ENCODE data around the gene TIAM2.
"Not testable (repeated sequence)": the region's sequence is repeated elsewhere in the genome, so short reads cannot be mapped to it uniquely, and the experiment has no call there.

The TIAM2 gene

DNA sequence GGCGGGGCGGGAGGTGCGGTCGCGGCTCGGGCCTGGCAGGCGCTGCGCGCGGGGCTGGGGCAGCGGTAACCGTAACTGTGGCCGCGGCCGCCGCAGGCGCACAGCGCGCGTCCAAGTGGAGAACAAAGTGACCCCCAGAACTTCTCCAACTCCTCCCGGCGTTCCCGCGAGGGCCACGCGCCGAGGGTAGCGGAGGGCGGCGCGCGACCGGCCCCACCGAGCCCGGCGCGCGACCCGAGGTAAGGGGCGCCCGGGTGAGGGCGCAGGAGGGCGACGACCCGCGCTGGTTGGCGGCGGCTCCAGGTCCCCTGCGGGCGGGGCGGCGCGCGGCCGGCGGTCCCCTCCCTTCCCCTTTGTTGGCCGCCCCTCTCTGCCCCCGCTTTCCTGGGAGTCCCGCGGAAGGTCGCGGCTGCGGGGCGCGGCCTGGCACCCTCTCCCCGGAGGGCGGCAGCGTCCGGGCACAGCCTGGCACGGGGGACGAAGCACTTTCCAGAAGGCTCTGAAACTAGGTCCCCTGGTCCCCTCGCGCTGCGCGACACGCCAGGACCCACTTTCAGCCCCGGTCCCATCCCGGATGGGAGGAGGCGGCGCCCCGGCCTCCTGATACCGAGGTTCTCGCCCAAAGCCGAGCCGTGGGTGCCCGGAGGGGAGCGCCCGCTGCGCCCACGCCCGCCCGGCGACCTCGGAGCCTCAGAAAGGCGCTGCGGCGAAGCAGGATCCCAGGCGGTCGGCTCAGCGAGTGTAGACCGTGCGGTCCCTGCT is at the start of gene TIAM2:
Gene TIAM2 (plus strand): TSS at position 62 of the 762 bp plus-strand sequence. CDS start 133,909 bp downstream, outside the sequence.
- no peak for DNase-seq (ENCODE audit: low read depth in 2 of 2, low spot score in 1 of 2)

- DNase-seq (ENCODE audit: low read depth in 2 of 2, low spot score in 1 of 2), result no peak
These were observed 44.2 kb upstream of the TIAM2 start for GRCh38 chr6:154950979-154951344.

DNA sequence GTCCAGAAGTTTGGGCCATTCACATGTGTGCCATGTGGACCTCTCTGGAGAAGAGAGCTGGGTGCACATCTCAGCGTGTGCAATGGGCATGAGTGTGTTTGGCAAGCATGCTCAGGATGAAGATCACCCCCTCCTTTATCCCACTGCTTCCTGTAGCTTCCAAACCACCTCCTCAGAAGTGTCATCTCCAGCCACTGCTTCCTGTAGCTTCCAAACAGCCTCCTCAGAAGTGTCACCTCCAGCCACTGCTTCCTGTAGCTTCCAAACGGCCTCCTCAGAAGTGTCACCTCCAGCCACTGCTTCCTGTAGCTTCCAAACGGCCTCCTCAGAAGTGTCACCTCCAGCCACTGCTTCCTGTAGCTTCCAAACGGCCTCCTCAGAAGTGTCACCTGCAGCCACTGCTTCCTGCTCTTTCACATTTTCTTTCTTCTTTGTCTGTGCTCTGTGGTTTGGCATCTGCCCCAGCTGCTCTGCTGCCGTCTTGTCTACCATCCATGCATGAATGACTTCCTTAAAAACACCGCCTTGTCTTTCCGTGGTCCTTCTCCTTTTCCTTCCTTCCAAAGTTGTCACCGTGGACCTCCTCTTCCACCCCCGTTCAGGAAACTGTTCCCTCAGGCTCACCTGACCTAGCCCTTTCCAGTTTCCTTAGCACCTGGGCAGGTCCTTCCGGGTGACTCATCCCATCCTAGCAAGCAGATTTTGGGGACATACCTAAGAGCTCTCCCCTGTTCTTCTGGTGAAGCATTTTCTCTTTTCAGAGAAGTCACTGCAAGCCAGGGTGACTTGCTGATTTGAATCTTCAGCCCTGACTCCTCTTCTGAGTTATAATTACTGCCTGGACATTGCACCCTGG is 43.5 kb upstream of the TIAM2 start:
- no peak for DNase-seq (ENCODE audit: low read depth in 2 of 2, low spot score in 1 of 2)

GRCh38 chr6:154953644-154954043 is 41.5 kb upstream of the TIAM2 start:
- DNase-seq (ENCODE audit: low read depth in 2 of 2, low spot score in 1 of 2), result no peak

GRCh38 chr6:154954347-154954746 is 40.8 kb upstream of the TIAM2 start:
- DNase-seq (ENCODE audit: low read depth in 2 of 2, low spot score in 1 of 2), result no peak

DNA sequence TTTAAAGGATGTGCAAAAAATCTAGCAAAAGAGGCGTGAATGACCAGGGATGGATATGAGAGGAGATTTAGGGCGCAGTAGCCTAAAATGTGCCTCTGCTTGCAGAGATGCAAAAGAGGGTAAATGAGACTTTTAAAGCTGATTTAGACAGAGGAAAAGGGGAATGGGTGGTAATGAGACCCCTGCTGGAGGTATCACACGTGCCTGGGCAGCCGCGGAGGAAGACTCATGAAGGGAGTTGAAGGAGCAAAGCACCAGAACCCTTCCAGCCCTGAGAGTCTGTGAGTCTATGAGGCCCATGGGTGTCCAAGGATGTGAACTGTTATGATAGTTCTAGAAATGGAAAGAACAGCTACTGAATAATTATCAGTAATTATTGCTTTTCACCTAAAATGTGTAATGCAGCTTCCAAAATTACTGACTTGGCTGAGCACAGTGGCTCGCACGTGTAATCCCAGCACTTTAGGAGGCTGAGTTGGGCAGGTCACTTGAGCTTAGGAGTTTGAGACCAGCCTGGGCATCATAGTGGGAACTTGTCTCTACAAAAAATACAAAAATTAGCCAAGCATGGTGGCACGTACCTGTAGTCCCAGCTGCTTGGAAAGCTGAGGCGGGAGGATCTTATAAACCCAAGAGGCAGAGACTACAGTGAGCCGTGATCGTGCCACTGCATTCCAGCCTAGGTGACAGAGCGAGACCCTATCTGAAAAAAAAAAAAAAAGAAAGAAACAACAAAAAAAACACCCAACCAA is 38.2 kb upstream of the TIAM2 start:
- no peak for DNase-seq (ENCODE audit: low read depth in 2 of 2, low spot score in 1 of 2)

DNA sequence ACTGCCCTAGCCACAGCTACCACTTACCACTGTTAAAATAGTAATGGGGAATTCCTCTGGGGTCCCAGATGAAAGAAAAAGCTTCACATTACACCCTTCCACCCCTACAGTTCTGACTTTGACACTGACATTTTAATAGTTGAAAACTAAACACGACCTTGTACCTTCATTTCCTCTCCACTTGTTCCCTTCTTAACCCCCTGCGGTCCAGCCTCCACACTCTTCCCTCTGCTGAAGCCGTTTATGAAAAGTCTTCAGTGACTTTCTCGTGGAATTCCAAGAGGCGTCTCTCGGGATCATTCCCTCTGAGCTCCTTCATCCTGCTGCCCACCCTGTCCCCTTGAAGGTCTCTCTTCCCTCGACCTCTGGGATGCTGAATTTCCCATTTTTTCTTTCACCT is 36.6 kb upstream of the TIAM2 start:
- no peak for DNase-seq (ENCODE audit: low read depth in 2 of 2, low spot score in 1 of 2)

DNA sequence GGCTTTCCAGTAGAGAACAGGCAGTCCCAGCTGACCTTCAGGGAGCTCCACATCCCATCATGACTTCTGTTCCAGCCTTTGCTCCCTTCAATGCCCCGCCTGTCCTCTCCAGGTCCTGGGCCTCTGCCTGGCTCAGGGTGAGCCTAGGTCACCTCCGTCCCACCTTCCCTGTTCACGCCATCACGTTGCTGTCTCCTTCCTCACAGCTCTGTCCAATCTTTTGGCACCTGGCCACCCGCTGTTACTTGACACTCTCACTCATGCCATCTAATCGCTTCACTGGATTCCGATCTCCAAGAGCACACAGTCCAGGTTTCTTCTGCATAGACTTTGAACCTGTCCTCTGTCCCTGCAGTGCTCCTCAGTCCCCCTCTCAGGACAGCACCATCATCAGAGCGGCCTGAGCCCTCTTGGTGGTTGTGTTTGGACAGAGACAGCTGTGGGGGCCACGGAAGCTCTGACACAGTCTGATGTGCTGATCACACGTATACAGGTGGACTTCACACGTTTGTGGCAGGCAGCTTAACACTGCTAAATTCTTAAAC is 34.7 kb upstream of the TIAM2 start:
- DNase-seq (ENCODE audit: low read depth in 2 of 2, low spot score in 1 of 2), result no peak

DNA sequence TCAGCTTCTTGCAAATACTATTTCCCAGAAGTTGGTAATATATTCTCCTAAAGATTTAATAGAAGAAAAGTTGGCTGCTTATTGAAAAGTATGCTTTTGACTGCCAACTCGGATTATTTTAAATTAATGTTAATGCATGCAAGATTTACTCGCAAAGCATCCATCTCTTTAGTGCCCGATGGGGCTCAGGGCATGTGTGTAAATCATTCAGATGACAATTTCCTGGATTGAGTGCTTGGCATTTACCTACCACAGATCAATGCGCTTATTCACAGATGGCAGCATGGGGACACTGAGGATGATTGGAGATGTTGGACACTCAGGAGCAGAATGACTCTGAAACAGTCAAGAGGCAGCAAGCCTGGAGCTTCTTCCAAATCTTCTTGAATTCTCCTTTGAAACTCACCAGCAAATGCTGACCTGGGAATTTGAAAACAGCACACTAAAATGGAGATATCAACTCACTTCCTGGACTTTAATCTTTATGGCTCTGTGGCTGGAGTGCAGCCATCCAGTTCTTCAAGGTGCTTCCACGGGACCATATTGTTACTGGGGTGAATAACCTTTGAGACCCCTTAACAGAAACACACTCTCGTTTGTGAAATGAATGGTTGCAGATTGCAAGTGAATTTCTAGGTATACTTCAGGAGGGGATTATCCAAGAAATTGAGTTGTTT is 34.1 kb upstream of the TIAM2 start:
- no peak for DNase-seq (ENCODE audit: low read depth in 2 of 2, low spot score in 1 of 2)

DNA sequence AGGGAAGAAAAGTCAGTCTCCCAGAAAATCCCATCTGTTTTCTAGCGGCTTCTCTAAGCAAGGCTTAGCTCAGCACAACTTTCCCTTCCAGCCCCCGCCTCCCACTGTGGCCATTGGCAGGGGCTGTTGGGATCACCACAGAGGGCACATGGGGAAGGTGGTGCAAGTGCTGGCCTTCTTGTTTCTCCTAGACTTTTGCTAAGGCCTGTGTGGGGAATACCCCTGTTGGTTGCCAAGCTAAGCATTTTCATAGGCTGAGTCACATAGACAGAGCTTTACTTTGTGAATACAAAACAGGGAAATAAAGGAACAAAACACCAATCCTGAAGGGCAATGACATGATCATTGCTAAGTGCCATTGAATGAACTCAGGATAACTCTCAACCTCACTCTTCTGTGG is 32.4 kb upstream of the TIAM2 start:
- DNase-seq (ENCODE audit: low read depth in 2 of 2, low spot score in 1 of 2), result no peak

DNA sequence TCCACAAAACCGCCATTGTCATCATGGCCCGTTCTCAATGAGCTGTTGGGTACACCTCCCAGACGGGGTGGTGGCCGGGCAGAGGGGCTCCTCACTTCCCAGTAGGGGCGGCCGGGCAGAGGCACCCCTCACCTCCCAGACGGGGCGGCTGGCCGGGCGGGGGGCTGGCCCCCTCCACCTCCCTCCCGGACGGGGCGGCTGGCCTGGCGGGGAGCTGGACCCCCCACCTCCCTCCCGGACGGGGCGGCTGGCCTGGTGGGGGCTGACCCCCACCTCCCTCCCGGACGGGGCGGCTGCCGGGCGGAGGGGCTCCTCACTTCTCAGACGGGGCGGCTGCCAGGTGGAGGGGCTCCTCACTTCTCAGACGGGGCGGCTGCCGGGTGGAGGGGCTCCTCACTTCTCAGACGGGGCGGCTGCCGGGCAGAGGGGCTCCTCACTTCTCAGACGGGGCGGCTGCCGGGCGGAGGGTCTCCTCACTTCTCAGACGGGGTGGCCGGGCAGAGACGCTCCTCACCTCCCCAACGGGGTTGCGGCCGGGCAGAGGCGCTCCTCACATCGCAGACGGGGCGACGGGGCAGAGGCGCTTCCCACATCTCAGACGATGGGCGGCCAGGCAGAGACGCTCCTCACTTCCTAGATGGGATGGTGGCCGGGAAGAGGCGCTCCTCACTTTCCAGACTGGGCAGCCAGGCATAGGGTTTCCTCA is 28.9 kb upstream of the TIAM2 start:
- not testable (repeated sequence) for DNase-seq (ENCODE audit: low read depth in 2 of 2, low spot score in 1 of 2)

DNA sequence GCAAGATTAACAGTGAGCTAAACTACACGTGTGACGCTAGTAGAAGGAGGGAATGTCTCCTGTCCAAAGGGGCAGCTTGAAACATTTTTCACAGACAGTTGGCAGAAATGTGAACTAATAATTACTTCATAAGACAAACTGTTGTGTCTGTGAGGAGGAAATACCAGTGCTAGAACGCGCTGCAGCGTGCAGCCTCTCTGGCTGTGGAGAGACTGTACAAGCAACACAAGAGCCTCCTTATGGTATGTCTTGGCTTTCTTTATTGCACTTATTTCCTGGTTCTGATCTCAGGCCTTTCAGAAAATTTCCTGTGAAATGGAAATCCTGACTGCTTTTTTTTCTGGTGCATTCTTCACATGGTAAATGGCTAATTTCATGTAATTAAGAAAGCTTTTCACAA is 25.3 kb upstream of the TIAM2 start:
- no peak for DNase-seq (ENCODE audit: low read depth in 2 of 2, low spot score in 1 of 2)

DNA sequence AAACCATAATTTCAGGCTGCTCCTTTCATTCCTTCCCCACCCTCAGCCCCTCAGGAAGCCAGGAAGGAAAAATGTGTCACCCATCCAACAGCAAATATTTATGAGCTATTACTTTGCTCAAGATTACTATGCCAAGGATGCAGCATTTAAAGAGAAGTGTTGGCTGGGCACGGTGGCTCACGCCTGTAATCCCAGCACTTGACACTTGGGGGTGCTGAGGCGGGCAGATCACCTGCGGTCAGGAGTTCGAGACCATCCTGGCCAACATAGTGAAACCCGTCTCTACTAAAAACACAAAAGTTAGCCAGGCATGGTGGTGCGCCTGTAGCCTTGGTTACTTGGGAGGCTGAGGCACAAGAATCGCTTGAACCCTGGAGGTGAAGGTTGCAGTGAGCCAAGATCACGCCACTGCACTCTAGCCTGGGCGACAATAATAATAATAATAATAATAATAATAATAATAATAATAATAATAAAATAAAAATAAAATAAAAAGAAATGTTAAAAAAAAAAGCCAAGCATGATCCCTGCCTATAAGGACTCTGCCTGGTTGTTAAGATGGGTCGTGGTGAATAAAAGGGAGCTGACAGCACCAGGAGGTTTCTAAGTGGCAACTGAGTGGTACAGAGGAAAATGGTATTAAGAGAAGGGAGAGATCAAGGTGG is 20.5 kb upstream of the TIAM2 start:
- no peak for DNase-seq (ENCODE audit: low read depth in 2 of 2, low spot score in 1 of 2)

GRCh38 chr6:154977588-154977987 is 17.5 kb upstream of the TIAM2 start:
- no peak for DNase-seq (ENCODE audit: low read depth in 2 of 2, low spot score in 1 of 2)

DNA sequence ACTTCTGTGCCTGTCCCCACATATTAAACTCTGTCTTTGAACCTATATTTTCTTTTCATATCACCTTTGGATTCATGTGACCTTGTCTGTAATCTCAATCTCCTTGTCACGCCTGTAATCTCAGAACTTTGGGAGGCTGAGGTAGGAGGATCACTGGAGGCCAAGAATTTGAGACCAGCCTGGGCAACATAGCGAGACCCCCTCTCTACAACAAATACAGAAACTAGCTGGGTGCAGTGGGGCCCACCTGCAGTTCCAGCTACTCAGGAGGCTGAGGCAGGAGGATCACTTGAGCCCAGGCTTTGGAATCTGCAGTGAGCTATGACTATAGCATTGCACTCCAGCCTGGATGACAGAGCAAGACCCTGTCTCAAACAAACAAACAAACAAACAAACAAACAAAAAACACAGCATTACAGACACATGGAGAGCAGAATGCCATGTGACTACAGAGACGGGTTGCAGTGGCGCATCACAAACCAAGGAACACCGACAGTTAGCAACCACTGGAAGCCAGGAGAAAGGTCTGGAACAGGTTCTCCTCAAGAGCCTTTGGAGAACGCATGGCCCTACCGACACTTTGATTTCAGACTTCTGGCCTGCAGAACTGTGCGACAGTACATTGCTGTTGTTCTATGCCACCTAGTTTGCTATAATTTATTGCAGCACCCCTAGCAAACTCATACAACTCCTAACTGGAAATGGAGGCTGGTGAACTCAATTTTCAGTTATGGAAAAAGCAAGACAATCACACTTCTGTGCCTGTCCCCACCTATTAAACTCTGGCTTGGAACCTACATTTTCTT is 14.6 kb upstream of the TIAM2 start:
- DNase-seq (ENCODE audit: low read depth in 2 of 2, low spot score in 1 of 2), result no peak

GRCh38 chr6:154981079-154981870 is 13.8 kb upstream of the TIAM2 start:
- DNase-seq (ENCODE audit: low read depth in 2 of 2, low spot score in 1 of 2), result no peak

GRCh38 chr6:154984146-154984545 is 11.0 kb upstream of the TIAM2 start:
- no peak for DNase-seq (ENCODE audit: low read depth in 2 of 2, low spot score in 1 of 2)

- no peak for DNase-seq (ENCODE audit: low read depth in 2 of 2, low spot score in 1 of 2)
These were observed 8.3 kb upstream of the TIAM2 start for GRCh38 chr6:154986787-154987235.
